Ishikawa (cell line): ENCODE data around the gene CROCC2.

Source experiments
- CEBPB ChIP-seq: IDR thresholded peaks from 2 replicates; pipeline ENCODE4 v1.6.1; 2012
- CREB1 ChIP-seq: IDR thresholded peaks from 2 replicates; pipeline ENCODE4 v1.6.1; 2012; ENCODE audit warnings: low read depth
- EGR1 ChIP-seq: IDR thresholded peaks from 2 replicates; pipeline ENCODE4 v1.6.1; 2012
- EP300 ChIP-seq: IDR thresholded peaks from 2 replicates; pipeline ENCODE4 v1.6.1; 2012; ENCODE audit warnings: borderline replicate concordance
- FOXM1 ChIP-seq: IDR thresholded peaks from 2 replicates; pipeline ENCODE4 v1.6.1; 2012; ENCODE audit warnings: low read depth, borderline replicate concordance
- NFIC ChIP-seq: IDR thresholded peaks from 2 replicates; pipeline ENCODE4 v1.6.1; 2012
- RAD21 ChIP-seq: IDR thresholded peaks from 2 replicates; pipeline ENCODE4 v1.6.1; 2012; ENCODE audit warnings: low read depth
- TAF1 ChIP-seq: IDR thresholded peaks from 2 replicates; pipeline ENCODE4 v1.6.1; 2012; ENCODE audit warnings: low read depth, mild to moderate bottlenecking
- TCF12 ChIP-seq: IDR thresholded peaks from 2 replicates; pipeline ENCODE4 v1.6.1; 2012; ENCODE audit warnings: low read depth
- TEAD4 ChIP-seq: IDR thresholded peaks from 2 replicates; pipeline ENCODE4 v1.6.1; 2012
- YY1 ChIP-seq: IDR thresholded peaks from 2 replicates; pipeline ENCODE4 v1.6.1; 2012; ENCODE audit warnings: low read depth
- ZBTB7A ChIP-seq: IDR thresholded peaks from 2 replicates; pipeline ENCODE4 v1.6.1; 2012; ENCODE audit warnings: low read depth
- TF ChIP-seq, protein P1 (sequence below): IDR thresholded peaks from 2 replicates; pipeline ENCODE4 v1.6.1; 2012; ENCODE audit warnings: low read depth, mild to moderate bottlenecking
- TF ChIP-seq, protein P2 (sequence below): IDR thresholded peaks from 2 replicates; pipeline ENCODE4 v1.6.1; 2012
- TF ChIP-seq, protein P3 (sequence below): IDR thresholded peaks from 2 replicates; pipeline ENCODE4 v1.6.1; 2012

The CROCC2 gene

DNA sequence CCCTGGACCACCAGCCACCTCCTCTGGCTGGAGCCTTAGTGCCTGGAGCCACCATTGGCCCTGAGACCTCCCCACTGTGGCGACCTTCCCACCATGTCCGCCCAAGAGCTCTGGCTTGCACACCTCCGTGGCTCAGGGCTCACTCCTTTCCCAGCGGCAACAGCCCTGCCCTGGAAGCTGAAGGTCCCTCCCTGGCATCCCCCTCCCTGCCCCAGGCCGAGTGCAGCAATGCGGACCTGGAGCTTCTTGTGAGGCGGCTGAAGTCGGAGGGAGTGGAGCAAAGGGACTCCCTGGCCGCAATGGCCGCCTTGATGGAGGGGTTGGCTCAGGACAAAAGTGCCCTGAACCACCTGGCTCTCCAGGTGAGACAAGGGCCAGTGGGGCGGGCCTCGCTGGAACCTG is 28.6 kb downstream of the CROCC2 start:
- TF ChIP-seq EP300 (no peak), TEAD4 (no peak), EGR1 (no peak), CEBPB (no peak), FOXM1 (no peak), TAF1 (no peak), RAD21 (no peak), TCF12 (no peak), ZBTB7A (no peak), NFIC (no peak)
- TF ChIP-seq, protein P1, sequence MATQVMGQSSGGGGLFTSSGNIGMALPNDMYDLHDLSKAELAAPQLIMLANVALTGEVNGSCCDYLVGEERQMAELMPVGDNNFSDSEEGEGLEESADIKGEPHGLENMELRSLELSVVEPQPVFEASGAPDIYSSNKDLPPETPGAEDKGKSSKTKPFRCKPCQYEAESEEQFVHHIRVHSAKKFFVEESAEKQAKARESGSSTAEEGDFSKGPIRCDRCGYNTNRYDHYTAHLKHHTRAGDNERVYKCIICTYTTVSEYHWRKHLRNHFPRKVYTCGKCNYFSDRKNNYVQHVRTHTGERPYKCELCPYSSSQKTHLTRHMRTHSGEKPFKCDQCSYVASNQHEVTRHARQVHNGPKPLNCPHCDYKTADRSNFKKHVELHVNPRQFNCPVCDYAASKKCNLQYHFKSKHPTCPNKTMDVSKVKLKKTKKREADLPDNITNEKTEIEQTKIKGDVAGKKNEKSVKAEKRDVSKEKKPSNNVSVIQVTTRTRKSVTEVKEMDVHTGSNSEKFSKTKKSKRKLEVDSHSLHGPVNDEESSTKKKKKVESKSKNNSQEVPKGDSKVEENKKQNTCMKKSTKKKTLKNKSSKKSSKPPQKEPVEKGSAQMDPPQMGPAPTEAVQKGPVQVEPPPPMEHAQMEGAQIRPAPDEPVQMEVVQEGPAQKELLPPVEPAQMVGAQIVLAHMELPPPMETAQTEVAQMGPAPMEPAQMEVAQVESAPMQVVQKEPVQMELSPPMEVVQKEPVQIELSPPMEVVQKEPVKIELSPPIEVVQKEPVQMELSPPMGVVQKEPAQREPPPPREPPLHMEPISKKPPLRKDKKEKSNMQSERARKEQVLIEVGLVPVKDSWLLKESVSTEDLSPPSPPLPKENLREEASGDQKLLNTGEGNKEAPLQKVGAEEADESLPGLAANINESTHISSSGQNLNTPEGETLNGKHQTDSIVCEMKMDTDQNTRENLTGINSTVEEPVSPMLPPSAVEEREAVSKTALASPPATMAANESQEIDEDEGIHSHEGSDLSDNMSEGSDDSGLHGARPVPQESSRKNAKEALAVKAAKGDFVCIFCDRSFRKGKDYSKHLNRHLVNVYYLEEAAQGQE = no peak
- TF ChIP-seq, protein P2, sequence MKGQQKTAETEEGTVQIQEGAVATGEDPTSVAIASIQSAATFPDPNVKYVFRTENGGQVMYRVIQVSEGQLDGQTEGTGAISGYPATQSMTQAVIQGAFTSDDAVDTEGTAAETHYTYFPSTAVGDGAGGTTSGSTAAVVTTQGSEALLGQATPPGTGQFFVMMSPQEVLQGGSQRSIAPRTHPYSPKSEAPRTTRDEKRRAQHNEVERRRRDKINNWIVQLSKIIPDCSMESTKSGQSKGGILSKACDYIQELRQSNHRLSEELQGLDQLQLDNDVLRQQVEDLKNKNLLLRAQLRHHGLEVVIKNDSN = no peak
- TF ChIP-seq, protein P3, sequence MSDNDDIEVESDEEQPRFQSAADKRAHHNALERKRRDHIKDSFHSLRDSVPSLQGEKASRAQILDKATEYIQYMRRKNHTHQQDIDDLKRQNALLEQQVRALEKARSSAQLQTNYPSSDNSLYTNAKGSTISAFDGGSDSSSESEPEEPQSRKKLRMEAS = no peak

DNA sequence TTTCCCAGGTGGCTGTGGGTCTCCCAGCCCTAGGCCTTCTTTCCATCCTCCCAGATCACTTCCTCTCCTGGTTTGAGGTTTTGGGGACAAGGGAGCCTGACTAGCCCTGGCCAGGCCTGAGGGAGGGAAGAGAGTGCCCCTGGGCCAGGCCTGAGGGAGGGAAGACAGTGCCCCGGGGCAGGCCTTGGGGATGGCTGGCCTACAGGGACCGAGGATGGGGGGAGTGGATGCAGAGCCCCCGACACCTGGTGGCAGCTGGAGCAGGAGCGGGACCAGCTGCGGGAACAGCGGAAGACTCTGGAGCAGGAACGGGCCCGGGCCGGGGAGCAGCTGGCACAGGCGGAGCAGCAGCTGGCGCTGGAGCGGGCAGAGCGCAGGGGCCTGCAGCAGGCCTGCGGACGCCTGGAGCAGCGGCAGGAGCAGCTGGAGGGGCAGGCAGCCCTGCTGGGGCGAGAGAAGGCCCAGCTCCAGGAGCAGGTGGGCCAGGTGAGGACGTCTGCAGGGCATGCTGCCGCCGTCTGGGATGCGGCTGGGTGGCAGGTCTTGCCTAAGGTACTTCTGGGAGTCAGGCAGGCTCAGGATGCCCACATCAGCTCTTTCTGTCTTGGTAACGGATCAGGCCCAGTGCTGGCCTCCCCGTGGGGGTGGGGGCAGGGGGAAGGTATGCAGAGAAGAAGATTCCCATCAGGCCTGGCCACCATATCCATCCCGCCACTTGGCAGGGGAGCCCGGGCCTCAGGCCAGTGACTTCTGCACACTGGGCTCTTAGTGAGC is 29.2 kb downstream of the CROCC2 start:
- TF ChIP-seq ZBTB7A (no peak), EGR1 (no peak), RAD21 (no peak), CEBPB (no peak), CREB1 (no peak), TEAD4 (no peak), EP300 (no peak)
- TF ChIP-seq, protein P2 = no peak

DNA sequence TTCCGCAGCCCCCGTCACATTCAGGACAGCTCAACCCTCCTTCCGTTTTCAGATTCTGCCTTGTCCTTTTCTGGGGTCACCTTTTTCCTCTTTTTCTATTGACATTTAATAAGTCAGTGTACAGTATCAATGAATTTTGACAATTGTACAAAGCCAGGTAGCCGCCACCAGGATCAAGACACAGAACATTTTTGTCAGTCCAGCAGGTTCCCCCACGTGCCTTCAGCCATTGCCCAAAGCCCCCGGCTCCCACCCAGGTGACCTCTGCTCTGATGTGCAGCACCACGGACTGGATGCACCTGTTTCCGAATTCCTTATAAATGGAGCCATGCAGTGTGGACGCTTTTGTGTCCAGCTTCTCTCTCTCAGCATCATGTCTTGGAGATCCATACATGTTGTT is 30.0 kb downstream of the CROCC2 start:
- TF ChIP-seq CREB1 = no peak
- no peak for TF ChIP-seq TEAD4
- TF ChIP-seq, protein P3 = no peak
- no peak for TF ChIP-seq YY1
- no peak for TF ChIP-seq FOXM1
- TF ChIP-seq, protein P2 = no peak
- no peak for TF ChIP-seq CEBPB
- TF ChIP-seq EGR1 = no peak
- TF ChIP-seq NFIC = no peak
- TF ChIP-seq ZBTB7A = no peak
- TF ChIP-seq EP300 = no peak
- TF ChIP-seq TCF12 = no peak

DNA sequence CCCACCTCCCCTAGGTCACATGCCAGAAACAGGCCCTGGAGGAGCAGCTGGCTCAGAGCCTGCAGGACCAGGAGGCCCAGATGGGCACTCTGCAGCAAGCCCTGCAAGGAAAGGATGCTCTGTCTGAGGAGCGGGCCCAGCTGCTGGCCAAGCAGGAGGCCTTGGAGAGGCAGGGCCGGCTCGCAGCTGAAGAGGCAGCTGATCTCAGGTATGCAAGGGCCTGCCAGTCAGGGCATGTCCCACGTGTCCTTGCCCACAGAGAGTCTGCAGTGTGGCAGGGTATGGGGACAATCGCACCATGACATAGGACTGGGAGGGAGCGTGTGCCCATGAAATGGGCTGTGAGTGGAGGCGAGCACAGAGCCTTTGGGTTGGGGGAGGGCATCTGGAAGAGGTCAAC is 39.9 kb downstream of the CROCC2 start:
- TF ChIP-seq NFIC (no peak), FOXM1 (no peak), ZBTB7A (no peak), EP300 (no peak), TAF1 (no peak), TCF12 (no peak), EGR1 (no peak), CREB1 (no peak), RAD21 (no peak), CEBPB (no peak)
- TF ChIP-seq, protein P3 = no peak
- TF ChIP-seq, protein P2 = no peak
- TF ChIP-seq, protein P1 = no peak

DNA sequence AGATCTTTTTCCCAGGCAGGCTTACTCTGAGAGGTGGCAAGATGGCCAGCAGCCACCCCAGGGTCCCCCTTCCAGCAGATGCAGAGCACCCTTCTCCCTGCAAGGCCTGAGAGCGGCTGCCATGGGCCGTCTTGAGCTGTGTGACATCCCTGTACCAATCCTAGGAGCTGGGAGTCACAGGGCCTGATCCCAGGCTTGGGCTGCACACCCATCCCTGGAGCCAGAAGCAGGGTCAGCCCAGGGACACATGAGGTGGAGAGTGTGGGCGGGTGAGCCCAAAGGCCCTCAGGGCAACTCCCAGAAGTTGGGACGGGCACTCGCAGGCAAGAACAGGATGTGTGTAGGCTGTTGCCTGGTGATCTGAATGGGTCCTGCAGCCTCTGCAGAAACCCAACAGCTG is 40.5 kb downstream of the CROCC2 start:
- no peak for TF ChIP-seq ZBTB7A
- TF ChIP-seq FOXM1 = no peak
- no peak for TF ChIP-seq EGR1
- TF ChIP-seq, protein P3 = no peak
- no peak for TF ChIP-seq TCF12
- no peak for TF ChIP-seq EP300
- TF ChIP-seq RAD21 = no peak
- TF ChIP-seq CREB1 = no peak
- TF ChIP-seq NFIC = no peak
- TF ChIP-seq, protein P2 = no peak
- no peak for TF ChIP-seq CEBPB
- no peak for TF ChIP-seq TAF1
- TF ChIP-seq YY1 = no peak
- TF ChIP-seq, protein P1 = no peak
- no peak for TF ChIP-seq TEAD4
